IPS DF 6.9 (cell line): ENCODE results near the gene SLC27A5.
"Not testable (repeated sequence)": the region's sequence is repeated elsewhere in the genome, so short reads cannot be mapped to it uniquely, and the experiment has no call there.

Experiments used
- DNase-seq: peaks from one replicate; pipeline ENCODE4 v3.0.0-alpha.2; 2013; ENCODE audit warnings: low read depth, low spot score
- H3K27ac ChIP-seq: one replicate; pipeline ENCODE4 v1.5.1; 2013; ENCODE audit warnings: low read length, control low read depth
- H3K27me3 ChIP-seq: 2 replicates; pipeline ENCODE4 v1.6.1; 2013; ENCODE audit warnings: mild to moderate bottlenecking, low read length; ENCODE audit not compliant: control insufficient read depth, insufficient read depth
- H3K36me3 ChIP-seq: 2 replicates; pipeline ENCODE4 v1.6.1; 2013; ENCODE audit warnings: low read length; ENCODE audit not compliant: control insufficient read depth, insufficient read depth
- H3K4me1 ChIP-seq: 2 replicates; pipeline ENCODE4 v1.6.1; 2013; ENCODE audit warnings: low read length; ENCODE audit not compliant: control insufficient read depth, insufficient read depth
- H3K4me3 ChIP-seq: 2 replicates; pipeline ENCODE4 v1.5.1; 2013; ENCODE audit warnings: mild to moderate bottlenecking, low read length
- H3K9me3 ChIP-seq: 2 replicates; pipeline ENCODE4 v1.6.1; 2013; ENCODE audit warnings: low read length, inconsistent platforms; ENCODE audit not compliant: control insufficient read depth, insufficient read depth
- WGBS: extraction: QIAGEN DNeasy Blood & Tissue Kit; methylation state at CpG from one replicate; pipeline ENCODE4 v1.1.7; 2013; ENCODE audit warnings: mixed read lengths, missing lambda C conversion rate; ENCODE audit not compliant: insufficient read length, insufficient coverage; 5-methylcytosine and 5-hydroxymethylcytosine counted together

The SLC27A5 gene

GRCh38 chr19:58539169-58539559, 27.4 kb upstream of the SLC27A5 start:
- not testable (repeated sequence) for DNase-seq, H3K4me1 ChIP-seq, H3K9me3 ChIP-seq, H3K36me3 ChIP-seq, H3K4me3 ChIP-seq, H3K27ac ChIP-seq, H3K27me3 ChIP-seq

GRCh38 chr19:58538257-58539168, 26.7 kb upstream of the SLC27A5 start:
- DNase-seq, result peak; percentile 63
- Histone ChIP-seq H3K9me3 (no peaks in the 10 kb centered on the region), H3K4me3 (peak overlapping the region; percentile 23; the same call in 1 of the 2 replicates), H3K27ac (no peak overlapping the region), H3K4me1 (no peaks in the 10 kb centered on the region), H3K36me3 (no peaks in the 10 kb centered on the region), H3K27me3 (no peaks in the 10 kb centered on the region; the same call in 1 of the 2 replicates)
- WGBS, result no CpG with 5 or more reads among the region's 55 CpGs

GRCh38 chr19:58536852-58537798, 25.3 kb upstream of the SLC27A5 start:
- Histone ChIP-seq H3K4me3 (no peak overlapping the region), H3K36me3 (no peaks in the 10 kb centered on the region), H3K9me3 (no peaks in the 10 kb centered on the region), H3K27me3 (no peaks in the 10 kb centered on the region), H3K27ac (no peak overlapping the region), H3K4me1 (no peaks in the 10 kb centered on the region)
- no CpG with 5 or more reads among the region's 8 CpGs for WGBS
- DNase-seq, result no peak

GRCh38 chr19:58535857-58536256, 24.1 kb upstream of the SLC27A5 start:
- no peak overlapping the region for H3K27ac ChIP-seq
- H3K27me3 ChIP-seq, result no peaks in the 10 kb centered on the region
- WGBS, result no CpG with 5 or more reads among the region's 3 CpGs
- H3K4me1 ChIP-seq, result no peaks in the 10 kb centered on the region
- H3K36me3 ChIP-seq, result no peaks in the 10 kb centered on the region
- no peak for DNase-seq
- no peaks in the 10 kb centered on the region for H3K9me3 ChIP-seq
- H3K4me3 ChIP-seq, result no peak overlapping the region

- no peak overlapping the region for H3K27ac ChIP-seq
- no peaks in the 10 kb centered on the region for H3K27me3 ChIP-seq
- no peak for DNase-seq
- H3K4me1 ChIP-seq, result no peaks in the 10 kb centered on the region
- no peak overlapping the region for H3K4me3 ChIP-seq
- WGBS, result no CpG with 5 or more reads among the region's 10 CpGs
- no peaks in the 10 kb centered on the region for H3K9me3 ChIP-seq
- no peaks in the 10 kb centered on the region for H3K36me3 ChIP-seq
These were observed 19.4 kb upstream of the SLC27A5 start for GRCh38 chr19:58531034-58531840.

GRCh38 chr19:58529405-58529804, 17.6 kb upstream of the SLC27A5 start:
- H3K4me3 ChIP-seq, result no peak overlapping the region
- H3K27ac ChIP-seq, result no peak overlapping the region
- no peaks in the 10 kb centered on the region for H3K9me3 ChIP-seq
- no peaks in the 10 kb centered on the region for H3K27me3 ChIP-seq
- H3K36me3 ChIP-seq, result no peaks in the 10 kb centered on the region
- no peaks in the 10 kb centered on the region for H3K4me1 ChIP-seq
- DNase-seq, result no peak
- no CpG with 5 or more reads among the region's 3 CpGs for WGBS

- no CpG with 5 or more reads among the region's 3 CpGs for WGBS
- no peak for DNase-seq
- H3K4me1 ChIP-seq, result peaks cover 4% of the 10 kb centered on the region; the same call in 1 of the 2 replicates
- no peak overlapping the region for H3K4me3 ChIP-seq
- no peaks in the 10 kb centered on the region for H3K9me3 ChIP-seq
- no peaks in the 10 kb centered on the region for H3K36me3 ChIP-seq
- H3K27me3 ChIP-seq, result no peaks in the 10 kb centered on the region
- H3K27ac ChIP-seq, result no peak overlapping the region
These were observed 10.9 kb upstream of the SLC27A5 start for GRCh38 chr19:58522709-58523108.

GRCh38 chr19:58521651-58522050, 9.9 kb upstream of the SLC27A5 start:
- Histone ChIP-seq H3K9me3 (no peaks in the 10 kb centered on the region), H3K4me1 (peaks cover 4% of the 10 kb centered on the region; the same call in 1 of the 2 replicates), H3K4me3 (no peak overlapping the region), H3K27ac (no peak overlapping the region), H3K27me3 (no peaks in the 10 kb centered on the region), H3K36me3 (peaks cover 5% of the 10 kb centered on the region; the same call in 1 of the 2 replicates)
- no CpG with 5 or more reads among the region's 4 CpGs for WGBS
- DNase-seq, result no peak

GRCh38 chr19:58520257-58520599, 8.4 kb upstream of the SLC27A5 start:
- no CpG with 5 or more reads among the region's 7 CpGs for WGBS

More at GRCh38 chr19:58520257-58520599, 8.4 kb upstream of the SLC27A5 start:
- peak overlapping the region; percentile 47; the same call in 1 of the 2 replicates for H3K4me3 ChIP-seq
- no peaks in the 10 kb centered on the region for H3K9me3 ChIP-seq
- H3K27ac ChIP-seq, result no peak overlapping the region
- H3K4me1 ChIP-seq, result peaks cover 6% of the 10 kb centered on the region; the same call in 1 of the 2 replicates
- no peaks in the 10 kb centered on the region for H3K27me3 ChIP-seq
- no peak for DNase-seq
- peaks cover 5% of the 10 kb centered on the region; the same call in 1 of the 2 replicates for H3K36me3 ChIP-seq
